A549 (cell line): ENCODE data around the gene TMEM107.

Experiments used
- CTCF ChIP-seq: fragments of >200 bp; sonication (Bioruptor Twin); formaldehyde crosslinking; IDR thresholded peaks from 3 replicates; pipeline ENCODE4 v1.5.1; 2016
- KDM1A ChIP-seq: fragments of 200-600 bp; sonication (generic); IDR thresholded peaks from 2 replicates; pipeline ENCODE4 v1.6.1; 2016; ENCODE audit warnings: low read depth, mild to moderate bottlenecking
- RCOR1 ChIP-seq: fragments of 150-350 bp; IDR thresholded peaks from 2 replicates; pipeline ENCODE4 v1.6.1; 2014; ENCODE audit warnings: antibody characterized with exemption, low read length, low read depth
- ZFP36 ChIP-seq: fragments of 450-650 bp; IDR thresholded peaks from 2 replicates; pipeline ENCODE4 v1.6.1; 2014; ENCODE audit warnings: borderline replicate concordance; ENCODE audit not compliant: partially characterized antibody

GRCh38 chr17:8176197-8176940 is at the start of gene TMEM107:
- TF ChIP-seq CTCF (no peak), RCOR1 (no peak), ZFP36 (no peak), KDM1A (no peak)
